ENCODE measurements around the gene SYNGR2.

GRCh38 chr17:78134899-78135385, 33.4 kb upstream of the SYNGR2 start:
- no peak for TF ChIP-seq CTCF (IDR thresholded peaks at IDR 0.05)
- TF ChIP-seq POLR2A (IDR thresholded peaks at IDR 0.05), result no peak
- no peak for TF ChIP-seq POLR2AphosphoS5 (IDR thresholded peaks at IDR 0.05)
- TF ChIP-seq EP300 (IDR thresholded peaks at IDR 0.05), result no peak

Measured in stomach (tissue), 4 donors.